GM18505 (cell line): ENCODE measurements around the gene FAM13A.
"Not testable (repeated sequence)": the region's sequence is repeated elsewhere in the genome, so short reads cannot be mapped to it uniquely, and the experiment has no call there.

Source experiments
- ATAC-seq: cut with Tn5 transposase; IDR thresholded peaks from one replicate; pipeline ENCODE4 v1.9.1; 2021; ENCODE audit not compliant: unreplicated experiment
- POLR2A ChIP-seq: IDR thresholded peaks from 4 replicates; pipeline ENCODE4 v1.6.1; 2011; ENCODE audit warnings: borderline replicate concordance; ENCODE audit not compliant: insufficient read depth, insufficient read length; ENCODE audit errors: extremely low read depth

Gene FAM13A

DNA sequence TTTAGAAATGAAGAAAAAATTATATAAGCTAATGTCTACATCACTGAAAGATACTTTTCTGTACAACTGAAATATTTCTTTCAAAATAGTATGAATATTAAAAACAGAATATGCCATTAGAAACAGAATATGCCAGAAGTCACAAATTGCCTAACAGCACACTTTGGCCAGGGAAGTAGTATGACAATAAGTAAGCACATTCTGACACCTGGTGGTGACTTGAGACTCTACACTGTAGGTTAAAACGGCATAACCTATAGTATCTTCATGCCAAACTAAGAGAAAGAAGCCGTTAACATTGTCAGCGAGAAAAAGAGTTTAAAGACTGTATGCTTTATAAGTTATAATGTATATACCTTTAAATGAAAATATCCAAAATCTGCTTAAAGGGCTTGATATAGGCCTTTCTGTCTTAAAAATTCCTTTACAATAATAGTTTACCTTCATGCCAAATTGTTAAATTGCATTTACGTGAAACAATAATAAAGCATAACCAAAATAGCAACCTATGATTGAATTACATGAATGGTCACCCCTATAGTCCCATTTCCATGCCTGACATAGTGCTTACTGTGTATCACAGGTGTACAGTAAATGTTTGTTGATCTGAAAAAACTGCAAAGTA lies 32.8 kb downstream of the FAM13A start:
- no peak for TF ChIP-seq POLR2A
- ATAC-seq, result peak; percentile 90

DNA sequence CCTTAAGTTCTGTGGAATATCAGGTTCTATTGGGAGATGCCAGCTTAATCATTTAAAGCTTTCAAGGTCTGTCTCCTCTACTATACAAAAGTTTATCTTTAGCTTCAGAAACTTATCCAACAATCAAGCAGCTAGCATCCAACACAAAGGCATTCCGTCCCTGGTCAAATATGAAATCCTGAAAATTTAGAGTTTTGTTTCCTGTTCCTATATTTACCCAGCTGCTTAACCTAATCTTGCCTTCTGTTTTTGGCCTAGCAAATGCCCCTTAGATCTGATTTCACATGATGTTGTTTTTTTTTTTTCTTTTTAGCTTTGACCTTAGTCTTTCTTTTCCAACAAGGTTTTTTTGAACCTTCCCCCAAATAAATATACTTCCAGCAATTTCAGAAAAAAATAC lies 33.8 kb downstream of the FAM13A start:
- no peak for TF ChIP-seq POLR2A
- no peak for ATAC-seq

- no peak for TF ChIP-seq POLR2A
- no peak for ATAC-seq
Measured at GRCh38 chr4:89022426-89023128, 34.4 kb downstream of the FAM13A start.

GRCh38 chr4:89021684-89022083 lies 35.3 kb downstream of the FAM13A start:
- no peak for ATAC-seq
- TF ChIP-seq POLR2A, result no peak

DNA sequence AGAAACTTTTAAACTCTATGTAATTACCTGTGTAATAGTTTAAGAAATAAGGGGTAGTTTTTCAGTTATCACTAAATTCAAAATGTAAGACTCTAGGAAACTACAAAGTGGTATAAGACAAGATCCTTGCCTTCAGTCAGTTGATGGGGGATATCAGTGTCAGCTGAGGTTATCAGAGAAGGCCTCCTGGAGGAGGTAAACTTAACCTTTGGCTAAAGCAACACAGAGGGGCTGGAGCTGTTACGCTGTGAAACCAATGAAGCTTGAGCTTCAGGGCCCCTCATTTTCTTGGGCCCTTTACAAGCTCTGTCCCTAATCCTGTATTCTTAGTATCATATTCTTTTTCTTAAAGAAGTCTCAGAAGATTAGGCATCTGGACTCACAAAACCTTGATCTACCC lies 35.9 kb downstream of the FAM13A start:
- ATAC-seq, result no peak
- no peak for TF ChIP-seq POLR2A

DNA sequence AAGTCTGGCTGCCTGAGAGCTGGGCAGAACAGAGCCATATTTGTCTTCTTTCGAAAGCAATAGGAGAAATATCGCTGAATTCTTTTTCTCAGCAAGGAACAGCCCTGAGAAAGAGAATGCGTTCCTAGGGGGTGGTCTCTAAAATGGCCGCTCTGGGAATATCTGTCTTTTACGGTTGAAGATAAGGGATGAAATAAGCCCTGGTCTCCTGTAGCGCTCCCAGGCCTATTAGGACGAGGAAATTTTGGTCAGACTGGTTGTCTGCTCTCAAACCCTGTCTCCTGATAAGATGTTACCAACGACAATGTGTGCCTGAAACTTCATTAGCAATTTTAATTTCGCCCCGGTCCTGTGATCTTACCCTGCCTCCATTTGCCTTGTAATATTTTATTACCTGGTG lies 42.1 kb downstream of the FAM13A start:
- ATAC-seq, result not testable (repeated sequence)

GRCh38 chr4:89009761-89010369 lies 47.1 kb downstream of the FAM13A start:
- no peak for ATAC-seq
- TF ChIP-seq POLR2A, result no peak

DNA sequence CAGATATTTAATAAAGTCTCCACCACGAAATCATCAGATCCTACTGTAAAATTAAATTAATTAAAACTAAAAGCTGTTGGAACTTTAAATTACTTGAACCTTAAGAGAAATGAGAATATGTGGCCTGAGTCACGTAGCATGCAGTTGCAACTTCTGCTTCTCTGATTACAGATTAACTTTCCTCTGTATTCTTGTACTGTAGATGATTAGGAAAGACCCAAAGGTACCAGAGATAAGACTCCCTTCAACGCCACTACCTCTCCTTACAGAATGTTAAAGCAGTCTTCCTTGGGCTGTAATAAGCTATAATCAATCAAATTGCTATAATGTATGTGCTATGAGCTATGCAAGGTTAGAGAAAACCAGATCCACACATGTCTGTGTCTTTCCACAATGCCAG lies 47.9 kb downstream of the FAM13A start:
- TF ChIP-seq POLR2A, result no peak
- no peak for ATAC-seq

GRCh38 chr4:89008166-89008565 lies 48.8 kb downstream of the FAM13A start:
- ATAC-seq, result no peak
- TF ChIP-seq POLR2A, result no peak

DNA sequence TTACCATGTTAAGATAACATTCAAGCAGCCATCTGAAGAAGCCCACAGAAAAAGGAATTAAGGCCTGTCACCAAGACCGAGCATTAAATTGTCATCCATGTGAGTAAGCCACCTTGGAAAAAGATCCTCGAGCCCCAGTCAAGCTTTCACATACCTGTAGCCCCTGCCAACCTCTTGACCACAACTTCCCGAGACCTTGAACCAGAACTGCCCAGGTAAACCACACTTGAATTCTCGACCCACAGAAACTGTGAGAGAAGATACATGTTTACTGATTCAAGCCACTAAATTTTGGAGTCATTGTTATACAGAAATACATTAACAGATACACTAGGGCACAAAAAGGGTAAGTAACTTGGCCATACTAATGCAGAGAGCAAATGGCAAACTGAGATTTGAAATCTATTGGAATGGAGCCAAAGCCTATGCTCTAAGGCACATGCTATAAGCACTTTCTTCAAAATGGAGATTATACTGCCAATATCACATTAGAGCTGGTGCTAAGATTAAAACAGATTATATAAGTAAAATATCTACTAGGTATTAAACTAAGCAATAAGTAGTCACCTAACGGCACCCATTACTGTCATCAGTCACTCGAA lies 49.5 kb downstream of the FAM13A start:
- ATAC-seq, result no peak
- no peak for TF ChIP-seq POLR2A

- no peak for TF ChIP-seq POLR2A
- no peak for ATAC-seq
Measured at GRCh38 chr4:89006307-89006706, 50.7 kb downstream of the FAM13A start.

- ATAC-seq, result not testable (repeated sequence)
Measured at GRCh38 chr4:89005066-89005465, 51.9 kb downstream of the FAM13A start.

DNA sequence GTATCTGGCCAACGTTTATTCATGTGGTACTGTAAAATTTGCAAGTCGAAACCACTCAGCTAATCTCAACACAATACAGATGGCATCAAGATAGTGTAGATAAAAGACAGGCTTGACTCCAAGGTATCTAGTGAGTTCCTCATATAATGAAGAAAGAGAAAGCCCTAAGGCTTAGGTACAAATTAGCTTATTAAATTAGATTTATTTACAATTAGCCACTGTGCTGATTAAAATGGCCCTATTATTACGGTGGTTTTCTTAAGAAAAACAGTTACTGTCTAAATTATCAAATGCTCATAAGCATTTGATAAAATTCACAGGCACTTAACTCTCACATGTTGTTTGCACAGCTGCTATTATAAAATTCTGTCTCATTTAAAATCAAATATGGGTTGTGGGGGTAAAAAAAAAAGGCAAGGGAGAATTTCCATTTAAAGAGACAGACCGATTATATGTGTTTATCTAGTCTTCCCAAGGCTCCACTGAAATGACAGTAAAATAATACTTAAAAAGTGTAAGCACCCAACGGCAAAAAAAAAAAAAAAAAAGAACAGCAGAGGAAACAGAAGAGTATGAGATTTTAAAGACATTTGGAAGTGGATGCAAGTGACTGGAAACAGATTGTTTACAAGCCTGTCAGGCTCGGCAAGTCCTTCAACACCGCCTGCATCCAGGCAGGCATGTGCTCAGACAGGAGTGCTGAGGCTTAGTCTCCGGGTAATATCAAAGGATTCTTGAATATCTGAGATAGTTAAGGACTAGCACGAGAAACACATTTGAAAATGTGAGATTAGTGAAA lies 55.1 kb downstream of the FAM13A start:
- no peak for TF ChIP-seq POLR2A
- ATAC-seq, result no peak
